Subcutaneous adipose tissue (tissue), 4 donors: ENCODE data around the gene PJA1. TPM values are rescaled to one million over a fixed set of nuclear protein-coding genes. Genes with fewer than 3 reads are reported as not detected.

ENCODE experiments used
- CTCF ChIP-seq: fragments of 450-650 bp; IDR thresholded peaks from one replicate; pipeline ENCODE4 v1.5.1; 2016; ENCODE audit warnings: low read depth, mild to moderate bottlenecking, control low read depth, antibody characterized with exemption, moderate library complexity
- total RNA-seq, 4 donors: library from RNA; depleted of rRNA; stranded (reverse); fragments of >200 nt; gene quantifications; one replicate each; pipeline ENCODE4 v1.1.0, GENCODE V29; 2016

Gene PJA1
- total RNA-seq, 4 donors from 2014 or later, result 37.2 to 62.8 (median 48.3) TPM

DNA sequence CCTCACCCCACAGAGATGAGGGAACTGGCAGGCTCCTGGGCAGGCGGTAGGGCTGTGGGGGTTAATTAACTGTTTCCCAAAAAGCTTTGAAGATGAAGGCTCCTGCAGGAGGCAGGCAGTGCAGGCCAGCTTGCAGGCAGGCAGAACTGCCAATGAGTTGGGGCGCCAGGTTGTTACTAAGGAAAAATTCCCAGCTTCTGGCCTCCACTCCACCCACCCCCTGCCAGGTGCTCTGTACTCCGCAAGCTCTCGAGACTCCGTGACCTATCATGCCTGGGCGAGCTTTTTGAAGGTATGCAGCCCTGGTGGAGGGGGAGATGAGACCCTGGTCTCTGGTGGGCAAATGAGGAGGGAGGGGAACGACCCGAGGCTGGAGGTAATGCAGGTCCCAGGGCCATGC, 41.8 kb downstream of the PJA1 start:
- no peak for TF ChIP-seq CTCF

DNA sequence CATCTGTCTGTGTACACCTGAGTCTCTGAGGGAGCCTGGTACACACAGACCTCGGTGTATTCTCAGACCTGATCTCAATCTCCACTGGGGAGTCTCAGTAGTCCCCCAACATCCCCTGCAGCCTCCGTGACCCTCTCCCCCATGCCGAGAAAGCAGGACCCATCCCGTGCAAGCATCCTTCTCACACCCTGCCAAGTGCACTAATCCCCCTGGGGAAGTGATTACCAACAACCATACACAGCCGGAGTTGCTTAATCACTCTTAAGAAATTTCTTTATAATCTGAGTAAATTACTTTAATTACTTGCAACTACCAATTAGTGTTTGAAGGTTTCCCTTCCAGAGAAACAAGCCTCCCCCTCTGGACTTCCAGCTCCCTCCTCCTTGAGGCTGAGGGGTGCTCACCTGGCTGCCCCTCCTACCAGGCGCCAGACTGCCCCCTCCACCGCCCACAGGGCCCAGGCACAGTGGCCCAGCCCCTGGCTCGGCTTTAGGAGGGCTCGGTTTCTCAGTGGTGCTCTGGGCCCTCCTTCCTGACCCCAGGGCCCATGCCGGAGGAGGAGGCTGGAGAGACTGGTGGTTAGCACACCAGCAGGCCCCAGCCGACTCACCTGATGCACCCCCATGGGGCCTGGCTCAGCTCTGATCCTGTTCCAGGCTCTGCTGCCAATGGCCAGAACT, 43.8 kb downstream of the PJA1 start:
- no peak for TF ChIP-seq CTCF

- TF ChIP-seq CTCF, result no peak
Observed at GRCh38 chrX:69120476-69120875, 44.8 kb downstream of the PJA1 start.

- TF ChIP-seq CTCF, result no peak
Observed at GRCh38 chrX:69119122-69119521, 46.1 kb downstream of the PJA1 start.

- no peak for TF ChIP-seq CTCF
Observed at GRCh38 chrX:69117876-69118526, 47.3 kb downstream of the PJA1 start.

DNA sequence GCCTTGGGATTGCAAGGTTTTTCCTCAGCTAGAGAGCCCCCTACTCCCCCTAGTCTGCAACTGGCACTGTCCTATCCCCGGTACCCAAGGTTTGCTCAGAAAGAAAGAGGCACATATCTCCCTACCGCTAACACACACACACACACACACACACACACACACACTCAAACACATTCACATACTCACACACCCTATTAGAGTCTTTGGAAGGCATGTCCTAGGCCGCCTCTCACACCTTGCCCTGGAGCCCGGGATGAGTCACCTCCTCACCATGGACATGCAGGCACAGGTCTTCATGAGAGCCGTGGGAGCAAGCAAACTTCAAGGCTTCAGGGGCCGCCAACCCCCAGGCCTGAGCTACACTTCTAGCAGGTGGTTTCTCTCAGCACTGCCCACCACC, 49.2 kb downstream of the PJA1 start:
- no peak for TF ChIP-seq CTCF

GRCh38 chrX:69113723-69114122, 51.5 kb downstream of the PJA1 start:
- TF ChIP-seq CTCF, result no peak
